Activated T-helper 2 cell treated with anti-CD3 and anti-CD28 coated beads, Interferon-gamma antibody, Interleukin-2, Interleukin-4, amounts not matched to agents 10 μg/mL and 5 μg/mL and 100 μg/mL, durations not matched to agents 14 hours and 24 hours and 36 hours (primary cell): ENCODE data around the gene HOXD1. TPM values are rescaled to one million over a fixed set of nuclear protein-coding genes. Genes with fewer than 3 reads are reported as not detected.
A peak's percentile ranks its signal among the peaks of the same experiment; 100 is the strongest.

ENCODE experiments used
- DNase-seq: peaks from one replicate; pipeline ENCODE4 v3.0.0; 2021; ENCODE audit warnings: low spot score
- H3K27ac Mint-ChIP-seq: one replicate; pipeline ENCODE4 v1.8.0; 2021; ENCODE audit warnings: mixed read lengths
- H3K27me3 Mint-ChIP-seq: one replicate; pipeline ENCODE4 v1.8.0; 2021; ENCODE audit warnings: low read depth, mixed read lengths
- H3K36me3 Mint-ChIP-seq: one replicate; pipeline ENCODE4 v1.8.0; 2021; ENCODE audit warnings: low read depth, mixed read lengths
- H3K4me1 Mint-ChIP-seq: one replicate; pipeline ENCODE4 v1.8.0; 2021; ENCODE audit warnings: low read depth, mixed read lengths
- H3K4me3 Mint-ChIP-seq: one replicate; pipeline ENCODE4 v1.8.0; 2021; ENCODE audit warnings: low read depth, mild to moderate bottlenecking, moderate library complexity, mixed read lengths
- H3K9me3 Mint-ChIP-seq: one replicate; pipeline ENCODE4 v1.8.0; 2021; ENCODE audit warnings: mixed read lengths
- intact Hi-C: fragments of 100-400 bp; cut with micrococcal nuclease; formaldehyde crosslinking; loops from one replicate; pipeline ENCODE4 v1.15.1; 2023
- total RNA-seq: library from RNA; stranded (reverse); gene quantifications from 2 replicates; pipeline ENCODE4 v1.2.3, GENCODE V29; 2022

Gene HOXD1
- total RNA-seq, result not detected in 2 replicates

GRCh38 chr2:176187899-176188773, at the start of gene HOXD1:
Gene HOXD1, plus strand, starts transcription at chr2:176188668. Its CDS starts 134 bp downstream, at chr2:176188802.
- Mint-ChIP-seq H3K27me3 (peaks cover 74% of the 10 kb centered on the region), H3K4me1 (peaks cover 10% of the 10 kb centered on the region), H3K4me3 (peak within 1 kb of the TSS; percentile 76), H3K27ac (no peak within 1 kb of the TSS), H3K36me3 (peaks cover 3% of the 10 kb centered on the region), H3K9me3 (no peaks in the 10 kb centered on the region)
- intact Hi-C loops, result loop anchor here (2.0 kb wide), 1 partner anchor 369 kb away; no protein-coding TSS in a partner anchor
- no peak for DNase-seq

- no peak overlapping the region for H3K4me3 Mint-ChIP-seq
- DNase-seq, result no peak
- peaks cover 86% of the 10 kb centered on the region for H3K27me3 Mint-ChIP-seq
- no peak overlapping the region for H3K27ac Mint-ChIP-seq
- no peaks in the 10 kb centered on the region for H3K9me3 Mint-ChIP-seq
- intact Hi-C loops, result loop anchor here (1.0 kb wide), 1 partner anchor 9 kb away; no protein-coding TSS in a partner anchor
- no peaks in the 10 kb centered on the region for H3K36me3 Mint-ChIP-seq
- H3K4me1 Mint-ChIP-seq, result peaks cover 10% of the 10 kb centered on the region
Observed at GRCh38 chr2:176138923-176139660, 49.4 kb upstream of the HOXD1 start.

- Mint-ChIP-seq H3K9me3 (no peaks in the 10 kb centered on the region), H3K27ac (no peak overlapping the region), H3K4me3 (no peak overlapping the region), H3K27me3 (peaks cover 82% of the 10 kb centered on the region), H3K4me1 (peaks cover 10% of the 10 kb centered on the region), H3K36me3 (no peaks in the 10 kb centered on the region)
- intact Hi-C loops, result loop anchor here (1.0 to 5.0 kb wide), 6 partner anchors 10 to 1007 kb away; no protein-coding TSS in a partner anchor
- DNase-seq, result no peak
Observed at GRCh38 chr2:176139661-176140512, 48.6 kb upstream of the HOXD1 start.

- H3K27ac Mint-ChIP-seq, result no peak overlapping the region
- H3K4me1 Mint-ChIP-seq, result peaks cover 8% of the 10 kb centered on the region
- no peak overlapping the region for H3K4me3 Mint-ChIP-seq
- no peaks in the 10 kb centered on the region for H3K9me3 Mint-ChIP-seq
- DNase-seq, result peak; percentile 64
- peaks cover 80% of the 10 kb centered on the region for H3K27me3 Mint-ChIP-seq
- H3K36me3 Mint-ChIP-seq, result no peaks in the 10 kb centered on the region
- intact Hi-C loops, result loop anchor here (1.0 to 5.0 kb wide), 5 partner anchors 317 to 1007 kb away; no protein-coding TSS in a partner anchor
Observed at GRCh38 chr2:176140513-176141317, 47.8 kb upstream of the HOXD1 start.

GRCh38 chr2:176142281-176142680, 46.2 kb upstream of the HOXD1 start:
- intact Hi-C loops, result loop anchor here (5.0 kb wide), 2 partner anchors 315 to 1005 kb away; no protein-coding TSS in a partner anchor
- H3K27ac Mint-ChIP-seq, result no peak overlapping the region
- H3K4me1 Mint-ChIP-seq, result peaks cover 4% of the 10 kb centered on the region
- H3K27me3 Mint-ChIP-seq, result peaks cover 85% of the 10 kb centered on the region
- H3K4me3 Mint-ChIP-seq, result no peak overlapping the region
- H3K36me3 Mint-ChIP-seq, result no peaks in the 10 kb centered on the region
- H3K9me3 Mint-ChIP-seq, result no peaks in the 10 kb centered on the region
- DNase-seq, result no peak

GRCh38 chr2:176145085-176145969, 43.1 kb upstream of the HOXD1 start:
- H3K27ac Mint-ChIP-seq, result no peak overlapping the region

GRCh38 chr2:176146101-176146500, 42.4 kb upstream of the HOXD1 start:
- H3K27me3 Mint-ChIP-seq, result peaks cover 86% of the 10 kb centered on the region
- peaks cover 3% of the 10 kb centered on the region for H3K36me3 Mint-ChIP-seq
- H3K4me3 Mint-ChIP-seq, result no peak overlapping the region
- H3K27ac Mint-ChIP-seq, result no peak overlapping the region
- H3K4me1 Mint-ChIP-seq, result no peaks in the 10 kb centered on the region
- DNase-seq, result no peak
- intact Hi-C loops, result no loop called here
- H3K9me3 Mint-ChIP-seq, result no peaks in the 10 kb centered on the region

More at GRCh38 chr2:176145085-176145969, 43.1 kb upstream of the HOXD1 start:
- no peak for DNase-seq
- H3K4me3 Mint-ChIP-seq, result no peak overlapping the region
- no peaks in the 10 kb centered on the region for H3K4me1 Mint-ChIP-seq
- intact Hi-C loops, result no loop called here
- no peaks in the 10 kb centered on the region for H3K9me3 Mint-ChIP-seq
- peaks cover under 1% of the 10 kb centered on the region for H3K36me3 Mint-ChIP-seq
- peaks cover 84% of the 10 kb centered on the region for H3K27me3 Mint-ChIP-seq

GRCh38 chr2:176146645-176147044, 41.8 kb upstream of the HOXD1 start:
- DNase-seq, result no peak
- H3K4me3 Mint-ChIP-seq, result no peak overlapping the region
- H3K36me3 Mint-ChIP-seq, result peaks cover 3% of the 10 kb centered on the region
- intact Hi-C loops, result no loop called here
- H3K9me3 Mint-ChIP-seq, result no peaks in the 10 kb centered on the region
- peaks cover 86% of the 10 kb centered on the region for H3K27me3 Mint-ChIP-seq
- H3K4me1 Mint-ChIP-seq, result no peaks in the 10 kb centered on the region
- no peak overlapping the region for H3K27ac Mint-ChIP-seq

- no peak overlapping the region for H3K27ac Mint-ChIP-seq
- no peak overlapping the region for H3K4me3 Mint-ChIP-seq
- peaks cover 3% of the 10 kb centered on the region for H3K36me3 Mint-ChIP-seq
- H3K4me1 Mint-ChIP-seq, result no peaks in the 10 kb centered on the region
- no peaks in the 10 kb centered on the region for H3K9me3 Mint-ChIP-seq
- intact Hi-C loops, result no loop called here
- H3K27me3 Mint-ChIP-seq, result peaks cover 81% of the 10 kb centered on the region
- no peak for DNase-seq
Observed at GRCh38 chr2:176147210-176147799, 41.2 kb upstream of the HOXD1 start.

GRCh38 chr2:176147800-176148496, 40.5 kb upstream of the HOXD1 start:
- Mint-ChIP-seq H3K9me3 (no peaks in the 10 kb centered on the region), H3K36me3 (peaks cover 3% of the 10 kb centered on the region), H3K27ac (no peak overlapping the region), H3K4me3 (no peak overlapping the region), H3K27me3 (peaks cover 85% of the 10 kb centered on the region), H3K4me1 (no peaks in the 10 kb centered on the region)
- intact Hi-C loops, result no loop called here
- no peak for DNase-seq
